Caco-2 (cell line): Measurements from ENCODE around the gene BZW2. TPM values are rescaled to one million over a fixed set of nuclear protein-coding genes. Genes with fewer than 3 reads are reported as not detected.

Experiments
- BruUV-seq: library from RNA; stranded (reverse); fragments of 400-500 nt; replicated peaks from 2 replicates; lab custom pipeline; 2021; lab: Mats Ljungman, UMichigan
- CTCF ChIA-PET: fragments of 300-600 bp; sonication (Branson Sonifier 250); formaldehyde crosslinking; loops from one replicate; lab custom pipeline; 2022; ENCODE audit warnings: antibody characterized with exemption; lab: Charles Lee
- POLR2A ChIA-PET: fragments of 300-600 bp; sonication (Branson Sonifier 250); formaldehyde crosslinking; loops from one replicate; lab custom pipeline; 2022; ENCODE audit warnings: antibody characterized with exemption; lab: Charles Lee
- DNase-seq, 2 experiments: peaks; one replicate each; pipeline versions ENCODE4 v3.0.0 to v3.0.0-alpha.2; 2020 to 2022
- H3K27me3 ChIP-seq: replicated peaks from 2 replicates; pipeline ENCODE4 v1.6.0; 2011; ENCODE audit warnings: low read length; ENCODE audit not compliant: control insufficient read depth, insufficient read depth
- H3K36me3 ChIP-seq: 2 replicates; pipeline ENCODE4 v1.5.1; 2011; ENCODE audit warnings: low read length; ENCODE audit not compliant: control insufficient read depth, insufficient read depth
- H3K4me1 ChIP-seq: fragments of 250-450 bp; sonication (Bioruptor Pico); 2 replicates; pipeline ENCODE4 v1.5.1; 2020; ENCODE audit warnings: mild to moderate bottlenecking
- H3K4me3 ChIP-seq: 2 replicates; pipeline ENCODE4 v1.5.1; 2011; ENCODE audit warnings: low read depth, mild to moderate bottlenecking, control low read depth, low read length
- H3K9me3 ChIP-seq: fragments of 250-450 bp; sonication (Bioruptor Pico); 2 replicates; pipeline ENCODE4 v1.5.1; 2020; ENCODE audit warnings: mild to moderate bottlenecking, moderate library complexity
- H3K27ac Mint-ChIP-seq: one replicate; pipeline ENCODE4 v1.8.0; 2022; ENCODE audit warnings: mixed read lengths; ENCODE audit not compliant: unreplicated experiment
- H3K27me3 Mint-ChIP-seq: one replicate; pipeline ENCODE4 v1.8.0; 2022; ENCODE audit warnings: mixed read lengths; ENCODE audit not compliant: insufficient read depth, unreplicated experiment
- H3K36me3 Mint-ChIP-seq: one replicate; pipeline ENCODE4 v1.8.0; 2022; ENCODE audit warnings: mild to moderate bottlenecking, mixed read lengths; ENCODE audit not compliant: insufficient read depth, unreplicated experiment
- H3K4me1 Mint-ChIP-seq: one replicate; pipeline ENCODE4 v1.8.0; 2022; ENCODE audit warnings: low read depth, mixed read lengths; ENCODE audit not compliant: unreplicated experiment
- H3K4me3 Mint-ChIP-seq: one replicate; pipeline ENCODE4 v1.8.0; 2022; ENCODE audit warnings: mild to moderate bottlenecking, moderate library complexity, mixed read lengths; ENCODE audit not compliant: unreplicated experiment
- H3K9me3 Mint-ChIP-seq: one replicate; pipeline ENCODE4 v1.8.0; 2022; ENCODE audit warnings: mixed read lengths; ENCODE audit not compliant: unreplicated experiment
- intact Hi-C: fragments of 100-400 bp; cut with micrococcal nuclease; formaldehyde crosslinking; loops from one replicate; pipeline ENCODE4 v1.10.0; 2022; ENCODE audit not compliant: unreplicated experiment
- total RNA-seq: library from RNA; stranded (reverse); gene quantifications from 2 replicates; pipeline ENCODE4 v1.2.3, GENCODE V29; 2022
- TF ChIP-seq, protein P1 (sequence below), 2 experiments: fragments of 200-600 bp in 1 of 2; IDR thresholded peaks; 1 replicate in 1 of 2; 2 replicates in 1 of 2; pipeline versions ENCODE4 v1.5.1 to v1.8.0; 2011 to 2022; ENCODE audit warnings: antibody characterized with exemption in 1 of 2, control low read depth in 1 of 2, inconsistent platforms in 1 of 2, low read depth in 1 of 2, low read length in 1 of 2, mild to moderate bottlenecking in 1 of 2, moderate library complexity in 1 of 2; ENCODE audit not compliant: insufficient read depth in 1 of 2, severe bottlenecking in 1 of 2, unreplicated experiment in 1 of 2

The BZW2 gene
- total RNA-seq, 1 experiment from 2014 or later, result 148 TPM

DNA sequence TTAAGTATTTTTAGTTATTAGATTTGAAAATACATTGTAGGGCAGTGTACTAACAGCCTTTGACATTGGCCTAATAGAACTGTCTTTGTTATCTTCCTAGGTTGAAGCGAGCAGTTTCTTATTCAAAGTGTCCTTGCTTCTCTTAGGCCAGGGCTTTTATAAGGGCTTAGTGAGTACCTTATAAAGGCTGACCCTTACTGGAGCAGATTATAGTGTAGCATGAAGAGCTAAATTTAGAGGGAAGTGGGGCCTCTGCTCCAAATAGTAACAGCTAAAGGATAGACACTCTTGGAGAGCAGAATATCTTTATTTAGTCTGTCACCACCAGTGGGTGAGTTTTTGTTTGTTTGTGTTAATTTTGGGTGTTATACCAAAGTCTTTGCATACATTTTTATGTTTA is 15.9 kb downstream of the BZW2 start:
- no TSS peak for BruUV-seq
- TF ChIP-seq, protein P1, sequence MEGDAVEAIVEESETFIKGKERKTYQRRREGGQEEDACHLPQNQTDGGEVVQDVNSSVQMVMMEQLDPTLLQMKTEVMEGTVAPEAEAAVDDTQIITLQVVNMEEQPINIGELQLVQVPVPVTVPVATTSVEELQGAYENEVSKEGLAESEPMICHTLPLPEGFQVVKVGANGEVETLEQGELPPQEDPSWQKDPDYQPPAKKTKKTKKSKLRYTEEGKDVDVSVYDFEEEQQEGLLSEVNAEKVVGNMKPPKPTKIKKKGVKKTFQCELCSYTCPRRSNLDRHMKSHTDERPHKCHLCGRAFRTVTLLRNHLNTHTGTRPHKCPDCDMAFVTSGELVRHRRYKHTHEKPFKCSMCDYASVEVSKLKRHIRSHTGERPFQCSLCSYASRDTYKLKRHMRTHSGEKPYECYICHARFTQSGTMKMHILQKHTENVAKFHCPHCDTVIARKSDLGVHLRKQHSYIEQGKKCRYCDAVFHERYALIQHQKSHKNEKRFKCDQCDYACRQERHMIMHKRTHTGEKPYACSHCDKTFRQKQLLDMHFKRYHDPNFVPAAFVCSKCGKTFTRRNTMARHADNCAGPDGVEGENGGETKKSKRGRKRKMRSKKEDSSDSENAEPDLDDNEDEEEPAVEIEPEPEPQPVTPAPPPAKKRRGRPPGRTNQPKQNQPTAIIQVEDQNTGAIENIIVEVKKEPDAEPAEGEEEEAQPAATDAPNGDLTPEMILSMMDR (IDR thresholded peaks at IDR 0.05; ENCODE audit: insufficient read depth in 1 of 2, low read depth in 1 of 2, low read length in 1 of 2, severe bottlenecking in 1 of 2, unreplicated experiment in 1 of 2), result no peak
- DNase-seq, result no peak
- POLR2A ChIA-PET, result no interaction called here
- no peaks in the 10 kb centered on the region for H3K9me3 ChIP-seq
- H3K4me1 ChIP-seq, result peaks cover 58% of the 10 kb centered on the region
- no peaks in the 10 kb centered on the region for H3K27me3 Mint-ChIP-seq
- no peak overlapping the region for H3K4me3 Mint-ChIP-seq
- H3K9me3 Mint-ChIP-seq, result no peaks in the 10 kb centered on the region
- no peaks in the 10 kb centered on the region; the same call in 1 of the 2 replicates for H3K36me3 ChIP-seq
- CTCF ChIA-PET, result no interaction called here
- intact Hi-C loops, result no loop called here
- H3K27ac Mint-ChIP-seq, result no peak overlapping the region
- H3K4me3 ChIP-seq, result no peak overlapping the region
- no peaks in the 10 kb centered on the region for H3K27me3 ChIP-seq
- peaks cover 53% of the 10 kb centered on the region for H3K36me3 Mint-ChIP-seq
- H3K4me1 Mint-ChIP-seq, result peaks cover 29% of the 10 kb centered on the region

DNA sequence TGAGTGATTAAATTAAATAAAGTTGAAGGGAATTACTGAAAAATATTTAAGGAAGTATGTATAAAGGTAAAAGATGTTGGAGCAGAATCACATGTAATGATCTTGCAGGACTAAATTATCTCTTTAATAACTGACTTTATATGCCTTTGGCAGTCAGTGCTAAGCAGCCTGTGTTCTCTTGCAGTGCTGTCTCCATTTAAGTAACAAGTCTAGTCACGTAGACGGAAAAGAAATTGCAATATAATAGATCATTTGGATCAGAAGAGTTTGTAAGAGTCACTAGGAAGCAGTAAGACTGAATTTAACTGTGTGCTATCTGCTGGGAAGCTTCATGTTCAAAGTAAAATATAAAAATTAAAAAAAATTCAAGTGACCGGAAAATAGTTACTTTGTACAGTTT is 21.4 kb downstream of the BZW2 start:
- intact Hi-C loops, result no loop called here
- peak overlapping the region; percentile 58 for H3K4me3 Mint-ChIP-seq
- Histone ChIP-seq H3K4me3 (no peak overlapping the region), H3K27me3 (no peaks in the 10 kb centered on the region), H3K9me3 (no peaks in the 10 kb centered on the region), H3K4me1 (peaks cover 52% of the 10 kb centered on the region), H3K36me3 (peaks cover 2% of the 10 kb centered on the region; the same call in 1 of the 2 replicates)
- H3K4me1 Mint-ChIP-seq, result peaks cover 51% of the 10 kb centered on the region
- H3K9me3 Mint-ChIP-seq, result no peaks in the 10 kb centered on the region
- H3K27me3 Mint-ChIP-seq, result no peaks in the 10 kb centered on the region
- peak overlapping the region; percentile 90 for H3K27ac Mint-ChIP-seq
- TF ChIP-seq, protein P1 (IDR thresholded peaks at IDR 0.05; ENCODE audit: insufficient read depth in 1 of 2, low read depth in 1 of 2, low read length in 1 of 2, severe bottlenecking in 1 of 2, unreplicated experiment in 1 of 2), result no peak
- H3K36me3 Mint-ChIP-seq, result peaks cover 84% of the 10 kb centered on the region
- CTCF ChIA-PET, result interaction anchor here (0.6 to 1.1 kb wide), 3 partner anchors 16 to 54 kb away, joined by 4 to 5 read pairs (median 4); partner anchors contain the start of genes ANKMY2 and BZW2
- DNase-seq, result no peak
- TSS peak; percentile 99 for BruUV-seq
- POLR2A ChIA-PET, result interaction anchor here (0.8 to 1.5 kb wide), 4 partner anchors 9 to 29 kb away, joined by 3 to 13 read pairs (median 4); partner anchors contain the start of genes ANKMY2 and BZW2

DNA sequence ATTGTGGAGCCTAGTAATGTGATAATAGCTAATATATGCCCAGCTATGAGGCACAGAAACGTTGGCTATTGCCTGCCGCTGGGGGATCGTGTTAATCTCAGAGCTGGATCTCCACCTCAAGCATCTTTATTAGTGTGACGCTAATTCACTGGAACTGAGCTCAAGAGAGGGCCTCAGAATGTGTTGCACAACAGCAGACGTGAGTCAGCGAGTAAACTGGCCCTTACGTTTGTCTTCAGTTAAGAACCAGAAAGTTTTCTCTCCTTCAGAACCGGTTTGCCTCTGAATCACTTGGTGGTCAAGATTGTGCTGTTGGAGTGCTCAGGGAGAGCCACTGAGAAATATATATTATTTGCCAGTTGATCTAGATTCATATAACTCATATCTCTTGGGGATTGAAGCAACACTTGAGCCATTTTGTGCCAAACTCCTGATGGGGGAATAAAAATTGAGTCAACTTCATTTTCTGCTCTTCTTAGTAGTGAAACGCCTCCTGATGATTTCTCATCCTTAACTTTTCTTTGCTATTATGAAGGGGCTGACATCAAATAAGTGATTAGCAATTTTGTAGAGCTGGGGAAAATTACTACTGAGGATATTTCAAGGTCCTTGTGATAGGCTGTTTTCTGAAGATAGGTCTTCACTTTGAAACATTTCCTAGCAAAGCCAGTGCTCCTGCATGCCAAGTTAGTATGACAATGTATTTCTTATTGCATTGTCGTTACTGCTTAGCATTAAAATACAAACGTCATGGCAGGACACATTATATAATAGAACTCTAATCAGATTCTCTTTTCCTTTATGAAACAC is 22.3 kb downstream of the BZW2 start:
- Mint-ChIP-seq H3K36me3 (peaks cover 88% of the 10 kb centered on the region), H3K4me1 (peaks cover 56% of the 10 kb centered on the region), H3K27ac (peak overlapping the region; percentile 90), H3K9me3 (no peaks in the 10 kb centered on the region), H3K4me3 (peak overlapping the region; percentile 58), H3K27me3 (no peaks in the 10 kb centered on the region)
- Histone ChIP-seq H3K4me3 (no peak overlapping the region), H3K36me3 (peaks cover 2% of the 10 kb centered on the region; the same call in 1 of the 2 replicates), H3K4me1 (peaks cover 43% of the 10 kb centered on the region), H3K9me3 (no peaks in the 10 kb centered on the region), H3K27me3 (no peaks in the 10 kb centered on the region)
- peak; percentile 87 to 91 for DNase-seq
- TF ChIP-seq, protein P1 (IDR thresholded peaks at IDR 0.05; ENCODE audit: insufficient read depth in 1 of 2, low read depth in 1 of 2, low read length in 1 of 2, severe bottlenecking in 1 of 2, unreplicated experiment in 1 of 2), result no peak
- intact Hi-C loops, result loop anchor here (1.0 kb wide), 3 partner anchors 10 to 23 kb away; partner anchors contain the start of gene ANKMY2
- POLR2A ChIA-PET, result interaction anchor here (0.8 to 1.5 kb wide), 4 partner anchors 10 to 30 kb away, joined by 3 to 13 read pairs (median 4); partner anchors contain the start of genes ANKMY2 and BZW2
- CTCF ChIA-PET, result interaction anchor here (0.6 to 1.1 kb wide), 3 partner anchors 16 to 55 kb away, joined by 4 to 5 read pairs (median 4); partner anchors contain the start of genes ANKMY2 and BZW2
- BruUV-seq, result TSS peak; percentile 39
